Measurements from ENCODE around the gene CDH4.
"Not testable (repeated sequence)": the region's sequence is repeated elsewhere in the genome, so short reads cannot be mapped to it uniquely, and the experiment has no call there.

The CDH4 gene

GRCh38 chr20:61965606-61966491 is 713.8 kb downstream of the CDH4 start:
- DNase-seq = no peak

- no peak for DNase-seq
Observed at GRCh38 chr20:61966492-61967244, 714.6 kb downstream of the CDH4 start.

GRCh38 chr20:61967300-61967699 is 715.2 kb downstream of the CDH4 start:
- no peak for DNase-seq

GRCh38 chr20:61968036-61968810 is 716.2 kb downstream of the CDH4 start:
- DNase-seq = no peak

GRCh38 chr20:61968932-61969331 is 716.9 kb downstream of the CDH4 start:
- DNase-seq = no peak

- no peak for DNase-seq
Observed at GRCh38 chr20:61969806-61970205, 717.7 kb downstream of the CDH4 start.

- no peak for DNase-seq
Observed at GRCh38 chr20:61970357-61970756, 718.3 kb downstream of the CDH4 start.

GRCh38 chr20:61971595-61971994 is 719.5 kb downstream of the CDH4 start:
- DNase-seq = not testable (repeated sequence)

GRCh38 chr20:61972636-61973508 is 720.8 kb downstream of the CDH4 start:
- no peak for DNase-seq

GRCh38 chr20:61973515-61974356 is 721.7 kb downstream of the CDH4 start:
- no peak for DNase-seq

GRCh38 chr20:61974357-61974665 is 722.2 kb downstream of the CDH4 start:
- no peak for DNase-seq

GRCh38 chr20:61975407-61976129 is 723.5 kb downstream of the CDH4 start:
- no peak for DNase-seq

GRCh38 chr20:61976263-61976643 is 724.2 kb downstream of the CDH4 start:
- no peak for DNase-seq

GRCh38 chr20:61976644-61977418 is 724.8 kb downstream of the CDH4 start:
- no peak for DNase-seq

GRCh38 chr20:61977419-61977786 is 725.3 kb downstream of the CDH4 start:
- no peak for DNase-seq

GRCh38 chr20:61978491-61978890 is 726.4 kb downstream of the CDH4 start:
- DNase-seq = no peak

- no peak for DNase-seq
Observed at GRCh38 chr20:61979090-61979489, 727.0 kb downstream of the CDH4 start.

- DNase-seq = no peak
Observed at GRCh38 chr20:61979701-61980635, 727.9 kb downstream of the CDH4 start.
